Omental fat pad (tissue), 4 donors: ENCODE results near the gene PRKRA. TPM values are rescaled to one million over a fixed set of nuclear protein-coding genes. Genes with fewer than 3 reads are reported as not detected.

ENCODE experiments used
- ATAC-seq: fragments of 150-250 bp; one replicate; pipeline ENCODE4 v1.9.1; 2016; ENCODE audit warnings: mild to moderate bottlenecking, moderate library complexity; ENCODE audit not compliant: low FRiP score
- DNase-seq: peaks from one replicate; pipeline ENCODE4 v3.0.0-alpha.2; 2019; ENCODE audit warnings: low spot score
- total RNA-seq, 4 donors: library from RNA; depleted of rRNA; stranded (reverse); fragments of >200 nt; gene quantifications; one replicate each; pipeline ENCODE4 v1.1.0, GENCODE V29; 2016
- TF ChIP-seq, protein P1 (sequence below), 3 donors: fragments of 450-650 bp; IDR thresholded peaks; one replicate each; pipeline ENCODE4 v1.5.1; 2016 to 2017; ENCODE audit warnings: antibody characterized with exemption in 3 of 3, mild to moderate bottlenecking in 3 of 3, moderate library complexity in 2 of 3

The PRKRA gene
- total RNA-seq, 4 donors from 2014 or later, result 50.7 to 67.4 (median 60.4) TPM

DNA sequence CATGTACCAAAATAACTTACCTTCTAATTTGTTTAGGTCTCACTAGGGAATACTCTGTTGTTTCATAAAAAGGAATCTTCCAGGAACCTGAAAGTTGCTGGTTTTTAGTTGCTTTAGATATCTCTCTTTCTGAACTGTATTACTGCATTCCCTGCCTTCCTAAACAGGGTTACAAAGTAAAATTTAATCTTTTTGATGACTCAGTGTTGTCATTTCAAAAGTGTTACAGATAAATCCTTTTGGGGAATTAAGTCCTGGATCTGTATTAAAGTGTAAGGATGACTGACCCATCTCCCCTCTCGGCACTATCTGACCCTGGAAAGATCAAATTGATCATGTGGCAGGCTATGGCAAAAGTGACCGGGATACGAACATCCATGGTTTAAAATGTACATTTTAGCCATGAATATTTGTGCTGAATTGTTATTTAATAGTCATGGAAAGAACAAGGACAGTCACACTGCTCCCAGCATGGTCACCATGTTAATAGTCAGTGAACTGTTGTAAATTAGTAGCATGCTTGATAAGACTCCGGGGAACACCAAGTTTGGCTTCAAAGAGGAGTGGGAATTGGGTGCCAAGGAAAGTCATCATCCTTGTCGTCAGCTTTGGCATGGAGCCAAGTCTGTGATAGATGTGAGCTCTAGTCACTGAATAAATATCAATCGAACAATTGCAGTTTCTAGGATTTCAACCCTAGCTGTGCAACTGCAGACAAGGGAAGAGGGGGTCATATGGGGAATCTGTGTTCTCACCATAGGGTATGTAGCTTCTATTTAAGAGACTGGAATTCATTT is 33.5 kb upstream of the PRKRA start:
- TF ChIP-seq, protein P1, sequence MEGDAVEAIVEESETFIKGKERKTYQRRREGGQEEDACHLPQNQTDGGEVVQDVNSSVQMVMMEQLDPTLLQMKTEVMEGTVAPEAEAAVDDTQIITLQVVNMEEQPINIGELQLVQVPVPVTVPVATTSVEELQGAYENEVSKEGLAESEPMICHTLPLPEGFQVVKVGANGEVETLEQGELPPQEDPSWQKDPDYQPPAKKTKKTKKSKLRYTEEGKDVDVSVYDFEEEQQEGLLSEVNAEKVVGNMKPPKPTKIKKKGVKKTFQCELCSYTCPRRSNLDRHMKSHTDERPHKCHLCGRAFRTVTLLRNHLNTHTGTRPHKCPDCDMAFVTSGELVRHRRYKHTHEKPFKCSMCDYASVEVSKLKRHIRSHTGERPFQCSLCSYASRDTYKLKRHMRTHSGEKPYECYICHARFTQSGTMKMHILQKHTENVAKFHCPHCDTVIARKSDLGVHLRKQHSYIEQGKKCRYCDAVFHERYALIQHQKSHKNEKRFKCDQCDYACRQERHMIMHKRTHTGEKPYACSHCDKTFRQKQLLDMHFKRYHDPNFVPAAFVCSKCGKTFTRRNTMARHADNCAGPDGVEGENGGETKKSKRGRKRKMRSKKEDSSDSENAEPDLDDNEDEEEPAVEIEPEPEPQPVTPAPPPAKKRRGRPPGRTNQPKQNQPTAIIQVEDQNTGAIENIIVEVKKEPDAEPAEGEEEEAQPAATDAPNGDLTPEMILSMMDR (IDR thresholded peaks at IDR 0.05), result no peak
- DNase-seq (no peak), ATAC-seq (no peak)

GRCh38 chr2:178482437-178482836 is 31.5 kb upstream of the PRKRA start:
- TF ChIP-seq, protein P1 (IDR thresholded peaks at IDR 0.05), result no peak
- no peak for DNase-seq
- no peak for ATAC-seq

- TF ChIP-seq, protein P1 (IDR thresholded peaks at IDR 0.05), result no peak
- ATAC-seq (peak; percentile 96), DNase-seq (no peak)
Observed at GRCh38 chr2:178480227-178481181, 29.5 kb upstream of the PRKRA start, which contains the start of gene PLEKHA3. PLEKHA3 (plus strand) TSS chr2:178480457; CDS start chr2:178480870, 413 bp downstream.

DNA sequence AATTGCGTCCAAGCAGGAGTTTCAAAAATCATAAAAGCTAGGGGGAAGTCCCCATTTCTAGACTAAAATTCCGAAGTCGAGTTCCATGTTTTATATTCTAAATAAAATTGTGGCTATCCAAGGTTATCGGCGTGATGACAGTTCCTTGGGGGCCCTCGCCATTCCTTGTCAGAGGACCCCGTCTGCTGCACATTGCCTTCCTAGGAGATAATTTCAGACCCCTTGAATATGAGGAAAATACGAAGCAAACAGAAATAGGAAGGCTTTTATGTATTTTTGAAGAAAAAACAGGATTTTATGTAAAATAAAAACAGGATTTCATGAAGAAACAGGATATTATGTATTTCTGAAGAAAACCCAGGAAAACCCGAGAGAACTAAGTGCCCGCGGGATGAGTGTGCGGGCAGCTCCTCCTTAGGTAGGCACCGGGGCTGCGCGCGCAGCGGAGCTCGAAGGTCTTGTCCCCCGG is 28.8 kb upstream of the PRKRA start:
- TF ChIP-seq, protein P1 (IDR thresholded peaks at IDR 0.05), result no peak
- ATAC-seq (no peak), DNase-seq (peak; percentile 88)

DNA sequence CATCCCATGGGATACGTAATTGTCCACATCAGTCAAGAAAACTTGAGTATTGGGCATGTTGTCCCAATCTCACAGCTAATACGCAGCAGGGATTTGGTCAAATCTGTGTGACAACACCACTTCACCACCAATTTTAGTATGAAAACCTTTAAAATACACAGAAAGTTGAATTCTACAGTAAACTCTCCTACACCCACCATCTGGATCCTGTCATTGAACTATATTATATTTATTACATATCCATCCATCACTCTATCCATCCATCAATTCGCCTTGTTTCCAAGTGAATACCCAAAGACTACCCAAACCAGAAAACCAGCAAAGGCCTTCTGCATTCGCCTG is 28.3 kb upstream of the PRKRA start:
- DNase-seq (no peak), ATAC-seq (no peak)
- TF ChIP-seq, protein P1 (IDR thresholded peaks at IDR 0.05), result no peak

DNA sequence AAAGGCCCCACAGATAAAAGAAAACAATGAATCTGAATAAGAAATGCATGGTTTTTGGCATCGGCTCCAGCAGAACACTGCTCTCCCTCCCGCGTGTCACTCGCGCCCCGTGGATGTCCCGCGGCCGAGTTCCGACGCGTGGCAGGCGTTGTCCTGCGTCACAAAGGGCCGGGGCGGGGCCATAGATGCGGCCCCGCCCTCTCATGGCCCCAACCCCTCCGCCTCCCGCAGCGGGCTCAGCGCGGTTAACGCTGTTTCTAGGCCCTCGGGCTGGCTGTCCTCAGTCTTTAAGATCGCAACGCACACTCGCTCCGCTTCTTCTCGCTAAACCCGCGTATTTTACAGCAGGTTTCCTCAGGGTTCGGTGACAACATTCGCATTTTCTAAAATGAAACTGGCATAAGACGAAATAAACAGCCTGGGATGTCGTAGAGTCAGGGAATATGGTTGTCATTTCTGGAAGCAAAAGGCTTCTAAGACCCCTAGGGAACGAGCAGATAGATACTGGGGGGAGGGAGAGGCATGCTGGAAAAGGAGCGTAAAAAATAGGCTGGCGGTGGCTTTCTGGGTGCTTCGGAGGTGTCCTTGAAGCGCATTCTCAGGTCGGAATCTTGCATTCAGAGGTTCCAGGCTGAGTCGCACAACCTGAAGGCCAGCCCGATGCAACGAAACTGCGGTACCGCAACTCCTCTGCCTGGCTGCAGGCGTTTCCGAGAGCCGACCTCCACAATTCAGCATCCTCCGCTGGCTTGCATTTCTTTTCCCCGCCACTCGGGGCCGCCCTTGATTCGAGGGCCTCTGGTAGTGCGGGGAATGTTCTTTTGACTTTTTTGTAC is 27.7 kb upstream of the PRKRA start, which contains the start of gene FKBP7:
Gene FKBP7, minus strand, starts transcription at position 162 of the 836 bp plus-strand sequence. Its CDS starts 101 bp downstream, at position 61.
- ATAC-seq (peak; percentile 79), DNase-seq (peak; percentile 66)
- TF ChIP-seq, protein P1 (IDR thresholded peaks at IDR 0.05), result no peak
